Measurements from ENCODE around the gene TCTN3.

TCTN3 gene

GRCh38 chr10:95664543-95664942 is 29.2 kb downstream of the TCTN3 start:
- Mint-ChIP-seq H3K9me3 (no peaks in the 10 kb centered on the region), H3K4me3 (no peak overlapping the region), H3K36me3 (ENCODE audit: low read depth) (peaks cover 32% of the 10 kb centered on the region), H3K27me3 (ENCODE audit: low read depth) (no peaks in the 10 kb centered on the region), H3K27ac (no peak overlapping the region), H3K4me1 (no peaks in the 10 kb centered on the region)
- TF ChIP-seq CTCF (IDR thresholded peaks at IDR 0.05; ENCODE audit: unreplicated experiment in 3 of 3), result no peak

- no peak overlapping the region for H3K4me3 Mint-ChIP-seq
- H3K36me3 Mint-ChIP-seq (ENCODE audit: low read depth), result peaks cover 21% of the 10 kb centered on the region
- no peak overlapping the region for H3K27ac Mint-ChIP-seq
- no peaks in the 10 kb centered on the region for H3K4me1 Mint-ChIP-seq
- no peak for TF ChIP-seq CTCF (IDR thresholded peaks at IDR 0.05; ENCODE audit: unreplicated experiment in 3 of 3)
- no peaks in the 10 kb centered on the region for H3K9me3 Mint-ChIP-seq
- no peaks in the 10 kb centered on the region for H3K27me3 Mint-ChIP-seq (ENCODE audit: low read depth)
Measured at GRCh38 chr10:95663496-95663895, 30.2 kb downstream of the TCTN3 start.

- peak overlapping the region in 2 of 3 experiments; percentile 5 to 35 for H3K27ac Mint-ChIP-seq
- no peaks in the 10 kb centered on the region for H3K4me1 Mint-ChIP-seq
- no peaks in the 10 kb centered on the region for H3K9me3 Mint-ChIP-seq
- H3K4me3 Mint-ChIP-seq, result no peak overlapping the region
- no peaks in the 10 kb centered on the region for H3K27me3 Mint-ChIP-seq (ENCODE audit: low read depth)
- no peak for TF ChIP-seq CTCF (IDR thresholded peaks at IDR 0.05; ENCODE audit: unreplicated experiment in 3 of 3)
- H3K36me3 Mint-ChIP-seq (ENCODE audit: low read depth), result peaks cover 14% of the 10 kb centered on the region
Measured at GRCh38 chr10:95661818-95662217, 31.9 kb downstream of the TCTN3 start.

- Mint-ChIP-seq H3K4me1 (peaks cover 4% of the 10 kb centered on the region), H3K27me3 (ENCODE audit: low read depth) (no peaks in the 10 kb centered on the region), H3K27ac (peak overlapping the region in 2 of 3 experiments; percentile 47 to 96), H3K9me3 (no peaks in the 10 kb centered on the region), H3K4me3 (no peak overlapping the region), H3K36me3 (ENCODE audit: low read depth) (peaks cover 8% of the 10 kb centered on the region)
- TF ChIP-seq CTCF (IDR thresholded peaks at IDR 0.05; ENCODE audit: unreplicated experiment in 3 of 3), result no peak
Measured at GRCh38 chr10:95660283-95660682, 33.4 kb downstream of the TCTN3 start.

GRCh38 chr10:95657250-95657649 is 36.5 kb downstream of the TCTN3 start:
- Mint-ChIP-seq H3K27me3 (ENCODE audit: low read depth) (no peaks in the 10 kb centered on the region), H3K27ac (peak overlapping the region; percentile 82 to 96 (median 94)), H3K4me1 (peaks cover 17% of the 10 kb centered on the region), H3K36me3 (ENCODE audit: low read depth) (peaks cover 18% of the 10 kb centered on the region), H3K9me3 (no peaks in the 10 kb centered on the region), H3K4me3 (peak overlapping the region; percentile 99 to 100 (median 100))
- no peak for TF ChIP-seq CTCF (IDR thresholded peaks at IDR 0.05; ENCODE audit: unreplicated experiment in 3 of 3)

GRCh38 chr10:95656291-95657164 is 37.2 kb downstream of the TCTN3 start, which contains the start of gene ALDH18A1:
Gene ALDH18A1 (minus strand): TSS chr10:95656711. CDS start chr10:95653377, 3,334 bp downstream.
- Mint-ChIP-seq H3K4me1 (peaks cover 17% of the 10 kb centered on the region), H3K27ac (peak within 1 kb of the TSS; percentile 82 to 96 (median 94)), H3K27me3 (ENCODE audit: low read depth) (no peaks in the 10 kb centered on the region), H3K4me3 (peak within 1 kb of the TSS; percentile 99 to 100 (median 100)), H3K9me3 (no peaks in the 10 kb centered on the region), H3K36me3 (ENCODE audit: low read depth) (peaks cover 23% of the 10 kb centered on the region)
- TF ChIP-seq CTCF (IDR thresholded peaks at IDR 0.05; ENCODE audit: unreplicated experiment in 3 of 3), result no peak
